ENCODE results near the gene DPH3. TPM values are rescaled to one million over a fixed set of nuclear protein-coding genes. Genes with fewer than 3 reads are reported as not detected.

Gene DPH3
- total and polyA plus RNA-seq, 9 of the 15 experiments (the other 6 are each of a cell fraction or from before 2014, with no cell fraction given), result 15.9 to 131 (median 38.7) TPM

Other genes starting within 250 kb of the DPH3 start
- gene GALNT15, start 90.3 kb downstream of the DPH3 start, total RNA-seq (2014; rRNA removed), result not detected in 2 replicates
- gene GALNT15, start 90.3 kb downstream of the DPH3 start, total RNA-seq (2014; rRNA removed; fragmentation: Illumina TruSeq; extraction: Trizol), result not detected in 2 replicates
- gene GALNT15, start 90.3 kb downstream of the DPH3 start, total RNA-seq (2015; rRNA removed; fragmentation: Illumina TruSeq; extraction: Trizol), result not detected in 2 replicates
- gene GALNT15, start 90.3 kb downstream of the DPH3 start, total RNA-seq (2021), result not detected in 2 replicates
- gene GALNT15, start 90.3 kb downstream of the DPH3 start, polyA plus RNA-seq (2011; rRNA removed), result not detected in 2 replicates
- not detected in 2 replicates for gene GALNT15, start 90.3 kb downstream of the DPH3 start, polyA plus RNA-seq (2014; fragmentation: Illumina TruSeq; extraction: Trizol)
- gene GALNT15, start 90.3 kb downstream of the DPH3 start, polyA plus RNA-seq (2014; fragmentation: Nextera tagmentation; extraction: Ambion mirVana), result not detected
- gene GALNT15, start 90.3 kb downstream of the DPH3 start, polyA plus RNA-seq (2014; rRNA removed), result not detected in 2 replicates
- gene OXNAD1, start 269 bp upstream of the DPH3 start, total RNA-seq (2014; rRNA removed), result 41.2 and 41.6 TPM in 2 replicates
- 43.6 and 49.4 TPM in 2 replicates for gene OXNAD1, start 269 bp upstream of the DPH3 start, total RNA-seq (2014; rRNA removed; fragmentation: Illumina TruSeq; extraction: Trizol)
- 37.7 and 41.1 TPM in 2 replicates for gene OXNAD1, start 269 bp upstream of the DPH3 start, total RNA-seq (2015; rRNA removed; fragmentation: Illumina TruSeq; extraction: Trizol)
- gene OXNAD1, start 269 bp upstream of the DPH3 start, total RNA-seq (2021), result 38.9 and 40.9 TPM in 2 replicates
- gene OXNAD1, start 269 bp upstream of the DPH3 start, polyA plus RNA-seq (2011; rRNA removed), result 35.5 and 44.4 TPM in 2 replicates
- gene OXNAD1, start 269 bp upstream of the DPH3 start, polyA plus RNA-seq (2014; fragmentation: Illumina TruSeq; extraction: Trizol), result 42.9 and 44.1 TPM in 2 replicates
- 10 to 100 TPM; 12.8 to 14.5 TPM for gene OXNAD1, start 269 bp upstream of the DPH3 start, polyA plus RNA-seq (2014; fragmentation: Nextera tagmentation; extraction: Ambion mirVana)
- 33.0 and 38.2 TPM in 2 replicates for gene OXNAD1, start 269 bp upstream of the DPH3 start, polyA plus RNA-seq (2014; rRNA removed)
- not detected in 2 replicates for gene RFTN1, start 248.8 kb upstream of the DPH3 start, total RNA-seq (2014; rRNA removed)
- not detected in 2 replicates for gene RFTN1, start 248.8 kb upstream of the DPH3 start, total RNA-seq (2014; rRNA removed; fragmentation: Illumina TruSeq; extraction: Trizol)
- not detected in 2 replicates for gene RFTN1, start 248.8 kb upstream of the DPH3 start, total RNA-seq (2015; rRNA removed; fragmentation: Illumina TruSeq; extraction: Trizol)
- gene RFTN1, start 248.8 kb upstream of the DPH3 start, total RNA-seq (2021), result 0.29 and 0.51 TPM in 2 replicates
- not detected in 2 replicates for gene RFTN1, start 248.8 kb upstream of the DPH3 start, polyA plus RNA-seq (2011; rRNA removed)
- not detected in 2 replicates for gene RFTN1, start 248.8 kb upstream of the DPH3 start, polyA plus RNA-seq (2014; fragmentation: Illumina TruSeq; extraction: Trizol)
- under 1 TPM in 1 of 2 experiments, not detected in 1; 0.08 TPM for gene RFTN1, start 248.8 kb upstream of the DPH3 start, polyA plus RNA-seq (2014; fragmentation: Nextera tagmentation; extraction: Ambion mirVana)
- 0.11 TPM in 1 of 2 replicates, not detected in the other for gene RFTN1, start 248.8 kb upstream of the DPH3 start, polyA plus RNA-seq (2014; rRNA removed)

All from K562 (cell line).